ENCODE results near the gene CYLD. TPM values are rescaled to one million over a fixed set of nuclear protein-coding genes. Genes with fewer than 3 reads are reported as not detected.

CYLD gene
- total RNA-seq, 4 donors from 2014 or later: 79.2 to 180 (median 92.4) TPM

DNA sequence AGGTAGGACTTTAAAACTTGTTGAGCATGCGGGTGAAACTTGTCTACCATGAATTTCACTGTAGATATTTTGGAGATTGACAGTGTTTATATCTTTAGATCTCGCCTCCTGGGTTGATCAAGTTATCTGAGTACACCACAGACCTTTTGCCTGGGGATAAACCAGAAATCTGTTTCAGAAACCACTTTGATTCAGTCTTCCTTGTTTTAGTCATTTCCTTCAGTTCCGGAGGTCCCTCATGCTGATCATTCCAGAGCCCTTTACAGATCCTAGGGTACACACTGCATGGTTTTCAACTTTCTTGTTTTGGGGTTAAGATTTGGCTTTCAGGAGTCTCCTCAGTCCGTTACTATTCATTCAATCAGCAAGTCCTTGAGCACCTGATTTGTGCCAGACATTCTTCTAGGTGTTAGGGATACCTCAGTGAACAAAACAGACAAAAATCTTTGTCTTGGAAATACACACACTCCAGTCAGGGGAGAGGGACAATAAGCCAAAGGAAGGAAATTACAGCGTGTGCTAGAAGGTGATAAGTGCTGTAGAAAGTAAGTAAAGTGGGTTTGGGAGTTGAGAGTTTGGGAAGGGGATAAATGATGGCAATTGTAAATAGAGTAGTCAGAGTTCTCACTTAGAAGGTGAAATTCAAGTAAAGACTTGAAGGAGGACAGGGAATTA is 36.3 kb upstream of the CYLD start:
- WGBS, 2 donors: 66 to 72% methylated on average over 5 of the region's 5 CpGs
- H3K27ac ChIP-seq: no peak overlapping the region
- H3K4me1 ChIP-seq: no peaks in the 10 kb centered on the region
- H3K9me3 ChIP-seq: no peaks in the 10 kb centered on the region
- H3K4me3 ChIP-seq (replicated peaks in 1 of 3): no peak overlapping the region
- H3K36me3 ChIP-seq: no peaks in the 10 kb centered on the region
- TF ChIP-seq, protein P1, sequence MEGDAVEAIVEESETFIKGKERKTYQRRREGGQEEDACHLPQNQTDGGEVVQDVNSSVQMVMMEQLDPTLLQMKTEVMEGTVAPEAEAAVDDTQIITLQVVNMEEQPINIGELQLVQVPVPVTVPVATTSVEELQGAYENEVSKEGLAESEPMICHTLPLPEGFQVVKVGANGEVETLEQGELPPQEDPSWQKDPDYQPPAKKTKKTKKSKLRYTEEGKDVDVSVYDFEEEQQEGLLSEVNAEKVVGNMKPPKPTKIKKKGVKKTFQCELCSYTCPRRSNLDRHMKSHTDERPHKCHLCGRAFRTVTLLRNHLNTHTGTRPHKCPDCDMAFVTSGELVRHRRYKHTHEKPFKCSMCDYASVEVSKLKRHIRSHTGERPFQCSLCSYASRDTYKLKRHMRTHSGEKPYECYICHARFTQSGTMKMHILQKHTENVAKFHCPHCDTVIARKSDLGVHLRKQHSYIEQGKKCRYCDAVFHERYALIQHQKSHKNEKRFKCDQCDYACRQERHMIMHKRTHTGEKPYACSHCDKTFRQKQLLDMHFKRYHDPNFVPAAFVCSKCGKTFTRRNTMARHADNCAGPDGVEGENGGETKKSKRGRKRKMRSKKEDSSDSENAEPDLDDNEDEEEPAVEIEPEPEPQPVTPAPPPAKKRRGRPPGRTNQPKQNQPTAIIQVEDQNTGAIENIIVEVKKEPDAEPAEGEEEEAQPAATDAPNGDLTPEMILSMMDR (IDR thresholded peaks at IDR 0.05): no peak
- TF ChIP-seq POLR2A (IDR thresholded peaks at IDR 0.05): no peak
- DNase-seq: no peak
- intact Hi-C loops (cut with DNase I): no loop called here
- no peaks in the 10 kb centered on the region for H3K27me3 ChIP-seq

DNA sequence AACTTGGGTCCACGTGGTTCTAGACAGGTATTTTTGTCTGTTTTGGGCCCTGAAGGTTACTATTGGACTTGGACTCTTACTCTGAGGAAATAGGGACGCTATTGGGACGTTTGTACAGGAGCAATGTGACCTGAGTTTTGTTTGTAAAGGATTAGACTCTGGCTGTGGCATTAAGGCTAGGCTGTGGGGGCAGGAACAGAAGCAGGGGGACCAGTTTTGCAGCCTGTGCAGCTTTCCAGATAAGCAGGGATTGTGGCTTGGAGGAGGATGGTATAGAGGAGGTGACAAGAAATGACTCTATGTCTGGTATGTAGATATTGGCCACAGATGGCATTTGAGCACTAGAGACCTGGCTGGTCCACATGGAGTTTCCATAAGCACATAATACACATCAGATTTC is 35.6 kb upstream of the CYLD start:
- DNase-seq: no peak
- Histone ChIP-seq H3K27me3 (no peaks in the 10 kb centered on the region), H3K4me1 (no peaks in the 10 kb centered on the region), H3K9me3 (no peaks in the 10 kb centered on the region), H3K27ac (no peak overlapping the region), H3K36me3 (no peaks in the 10 kb centered on the region), H3K4me3 (replicated peaks in 1 of 3) (no peak overlapping the region)
- TF ChIP-seq, protein P1 (IDR thresholded peaks at IDR 0.05): no peak
- no peak for TF ChIP-seq POLR2A (IDR thresholded peaks at IDR 0.05)
- WGBS, 2 donors: 51 to 57% methylated on average over 3 of the region's 3 CpGs
- intact Hi-C loops (cut with DNase I): no loop called here

DNA sequence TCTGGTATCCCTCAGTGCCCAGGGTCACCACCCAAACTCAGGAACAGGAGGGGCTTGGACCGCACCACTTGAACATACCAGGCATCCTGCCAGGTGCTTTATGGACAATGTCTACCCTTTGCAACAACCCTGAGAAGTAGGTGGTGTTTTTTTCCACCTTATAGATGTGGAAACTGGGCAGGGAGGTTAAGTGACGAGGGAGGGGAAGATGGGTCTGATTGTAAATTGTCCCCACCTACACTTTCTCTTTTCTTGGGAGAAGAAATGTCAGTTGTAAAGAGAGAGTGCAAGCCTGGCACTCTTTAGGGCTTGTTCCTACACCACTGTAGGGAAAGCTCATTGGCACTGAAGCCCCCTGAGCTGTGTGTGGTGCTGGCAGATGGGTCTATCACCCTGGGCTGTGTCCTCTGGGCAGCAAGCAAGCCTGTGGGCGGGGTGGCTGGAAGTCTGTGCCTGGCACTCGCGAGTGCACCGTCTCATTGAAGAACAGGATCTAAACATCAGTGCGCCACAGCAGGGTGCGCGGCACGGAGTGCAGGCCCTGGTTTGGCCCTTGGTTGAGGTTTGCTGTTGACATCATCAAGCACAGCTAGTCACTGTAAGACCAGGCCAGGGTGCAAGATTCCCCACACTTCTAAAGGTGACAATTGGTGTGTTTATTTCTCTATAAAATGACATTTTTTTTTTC is 33.4 kb upstream of the CYLD start:
- WGBS, 2 donors: 77 to 83% methylated on average over 10 of the region's 10 CpGs
- Histone ChIP-seq H3K9me3 (no peaks in the 10 kb centered on the region), H3K36me3 (no peaks in the 10 kb centered on the region), H3K4me3 (replicated peaks in 1 of 3) (no peak overlapping the region), H3K27me3 (no peaks in the 10 kb centered on the region), H3K4me1 (no peaks in the 10 kb centered on the region), H3K27ac (no peak overlapping the region)
- intact Hi-C loops (cut with DNase I): no loop called here
- TF ChIP-seq, protein P1 (IDR thresholded peaks at IDR 0.05): no peak
- no peak for TF ChIP-seq POLR2A (IDR thresholded peaks at IDR 0.05)
- DNase-seq: no peak

DNA sequence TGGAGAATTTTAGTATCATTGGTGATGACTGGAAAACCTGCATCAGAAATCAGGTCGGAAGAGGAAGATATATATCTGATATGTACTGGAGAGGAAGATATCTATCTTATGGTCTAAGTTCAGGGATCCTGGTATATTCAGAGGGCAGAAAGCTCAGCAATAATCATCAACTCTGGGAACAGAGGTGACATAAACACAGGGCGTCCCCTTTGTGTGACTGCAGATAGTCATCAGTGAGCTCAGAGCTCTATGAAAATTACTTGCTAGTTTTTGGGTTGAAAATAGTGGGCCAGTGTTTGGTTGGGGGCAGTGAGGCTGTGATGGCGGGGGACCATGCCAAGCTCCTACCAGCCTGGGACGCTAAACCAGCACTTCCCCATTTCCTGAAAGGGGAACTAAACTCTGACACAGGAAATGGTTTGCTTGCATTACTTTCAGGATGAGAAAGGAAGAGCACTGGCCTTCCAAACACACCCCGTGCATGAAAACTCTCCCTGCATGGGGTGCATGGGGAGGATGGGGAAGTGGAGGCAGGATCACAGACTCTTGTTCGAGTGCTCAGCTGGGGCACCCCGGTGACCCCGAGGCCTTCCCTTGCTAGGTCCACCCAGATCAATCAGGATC is 32.7 kb upstream of the CYLD start:
- H3K9me3 ChIP-seq: no peaks in the 10 kb centered on the region
- no peaks in the 10 kb centered on the region for H3K27me3 ChIP-seq
- H3K36me3 ChIP-seq: no peaks in the 10 kb centered on the region
- H3K4me3 ChIP-seq (replicated peaks in 1 of 3): no peak overlapping the region
- intact Hi-C loops (cut with DNase I): no loop called here
- H3K4me1 ChIP-seq: no peaks in the 10 kb centered on the region
- no peak overlapping the region for H3K27ac ChIP-seq
- TF ChIP-seq POLR2A (IDR thresholded peaks at IDR 0.05): no peak
- TF ChIP-seq, protein P1 (IDR thresholded peaks at IDR 0.05): no peak
- WGBS, 2 donors: 68 to 77% methylated on average over 8 of the region's 8 CpGs
- no peak for DNase-seq

DNA sequence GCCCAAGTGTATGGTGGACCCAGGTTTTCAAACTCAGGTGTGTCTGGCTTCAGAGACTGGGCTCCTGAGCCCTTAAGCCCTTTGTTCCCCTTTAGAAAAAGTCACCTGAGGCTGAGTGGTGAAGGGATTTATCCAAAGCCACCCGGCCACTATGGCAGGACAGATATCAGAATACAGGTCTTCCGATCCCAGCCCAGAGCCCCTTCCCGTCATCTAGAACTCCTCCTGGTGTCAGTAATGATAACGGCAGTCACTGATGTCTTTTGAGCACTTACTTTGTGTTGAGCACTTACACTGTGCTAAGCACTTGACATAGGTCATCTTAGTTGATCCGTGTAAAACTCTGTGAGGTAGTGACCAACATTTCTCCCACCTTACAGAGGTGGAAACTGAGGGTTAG is 31.9 kb upstream of the CYLD start:
- Histone ChIP-seq H3K27ac (no peak overlapping the region), H3K36me3 (no peaks in the 10 kb centered on the region), H3K9me3 (no peaks in the 10 kb centered on the region), H3K27me3 (no peaks in the 10 kb centered on the region), H3K4me3 (replicated peaks in 1 of 3) (no peak overlapping the region), H3K4me1 (no peaks in the 10 kb centered on the region)
- no peak for TF ChIP-seq POLR2A (IDR thresholded peaks at IDR 0.05)
- TF ChIP-seq, protein P1 (IDR thresholded peaks at IDR 0.05): no peak
- DNase-seq: no peak
- intact Hi-C loops (cut with DNase I): no loop called here
- WGBS, 2 donors: 81 to 86% methylated on average over 5 of the region's 5 CpGs
